AG04449 (cell line): Measurements from ENCODE around the gene RHOD.

Source experiments
- CTCF ChIA-PET: fragments of 350-600 bp; formaldehyde crosslinking; extraction: SDS; loops from one replicate; lab custom pipeline; 2021; ENCODE audit warnings: antibody characterized with exemption; lab: Yijun Ruan, JAX
- POLR2A ChIA-PET: fragments of 400-600, 350-600 bp; formaldehyde crosslinking; extraction: SDS; loops from one replicate; lab custom pipeline; 2020; ENCODE audit warnings: antibody characterized with exemption, inconsistent platforms; lab: Yijun Ruan, JAX
- DNase-seq: peaks from one replicate; pipeline ENCODE4 v3.0.0-alpha.2; 2010; ENCODE audit warnings: low read depth, low spot score
- H3K4me3 ChIP-seq: 2 replicates; pipeline ENCODE4 v1.5.1; 2011; ENCODE audit warnings: low read depth, mild to moderate bottlenecking, control low read depth, low read length
- TF ChIP-seq, protein P1 (sequence below): IDR thresholded peaks from one replicate; pipeline ENCODE4 v1.5.1; 2011; ENCODE audit warnings: mild to moderate bottlenecking, moderate library complexity, low read length, control low read depth, inconsistent platforms; ENCODE audit not compliant: insufficient read depth; ENCODE audit errors: missing control alignments

The RHOD gene

DNA sequence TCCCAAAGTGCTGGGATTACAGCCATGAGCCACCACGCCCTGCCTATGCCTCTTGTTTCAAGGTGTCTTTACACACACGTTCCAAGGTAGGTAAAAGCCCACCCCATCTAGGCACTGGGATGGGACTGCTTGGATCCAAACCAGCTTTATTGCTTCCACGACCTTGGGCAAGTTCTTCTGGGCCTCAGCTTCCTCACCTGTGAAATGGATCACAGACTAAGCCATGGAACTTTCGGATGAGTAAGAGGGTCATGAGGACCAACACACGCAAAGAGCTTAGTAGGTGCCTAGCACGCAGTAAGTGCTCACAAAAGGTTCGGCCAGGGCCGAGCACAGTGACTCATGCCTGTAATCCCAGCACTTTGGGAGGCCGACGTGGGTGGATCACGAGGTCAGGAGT lies 15.6 kb downstream of the RHOD start:
- TF ChIP-seq, protein P1, sequence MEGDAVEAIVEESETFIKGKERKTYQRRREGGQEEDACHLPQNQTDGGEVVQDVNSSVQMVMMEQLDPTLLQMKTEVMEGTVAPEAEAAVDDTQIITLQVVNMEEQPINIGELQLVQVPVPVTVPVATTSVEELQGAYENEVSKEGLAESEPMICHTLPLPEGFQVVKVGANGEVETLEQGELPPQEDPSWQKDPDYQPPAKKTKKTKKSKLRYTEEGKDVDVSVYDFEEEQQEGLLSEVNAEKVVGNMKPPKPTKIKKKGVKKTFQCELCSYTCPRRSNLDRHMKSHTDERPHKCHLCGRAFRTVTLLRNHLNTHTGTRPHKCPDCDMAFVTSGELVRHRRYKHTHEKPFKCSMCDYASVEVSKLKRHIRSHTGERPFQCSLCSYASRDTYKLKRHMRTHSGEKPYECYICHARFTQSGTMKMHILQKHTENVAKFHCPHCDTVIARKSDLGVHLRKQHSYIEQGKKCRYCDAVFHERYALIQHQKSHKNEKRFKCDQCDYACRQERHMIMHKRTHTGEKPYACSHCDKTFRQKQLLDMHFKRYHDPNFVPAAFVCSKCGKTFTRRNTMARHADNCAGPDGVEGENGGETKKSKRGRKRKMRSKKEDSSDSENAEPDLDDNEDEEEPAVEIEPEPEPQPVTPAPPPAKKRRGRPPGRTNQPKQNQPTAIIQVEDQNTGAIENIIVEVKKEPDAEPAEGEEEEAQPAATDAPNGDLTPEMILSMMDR: no peak
- no peak overlapping the region for H3K4me3 ChIP-seq
- CTCF ChIA-PET: interaction anchor here (1.1 to 9.4 kb wide), 7 partner anchors 9 to 242 kb away, joined by 3 to 57 read pairs (median 5); no protein-coding TSS in a partner anchor
- POLR2A ChIA-PET: no interaction called here
- no peak for DNase-seq

DNA sequence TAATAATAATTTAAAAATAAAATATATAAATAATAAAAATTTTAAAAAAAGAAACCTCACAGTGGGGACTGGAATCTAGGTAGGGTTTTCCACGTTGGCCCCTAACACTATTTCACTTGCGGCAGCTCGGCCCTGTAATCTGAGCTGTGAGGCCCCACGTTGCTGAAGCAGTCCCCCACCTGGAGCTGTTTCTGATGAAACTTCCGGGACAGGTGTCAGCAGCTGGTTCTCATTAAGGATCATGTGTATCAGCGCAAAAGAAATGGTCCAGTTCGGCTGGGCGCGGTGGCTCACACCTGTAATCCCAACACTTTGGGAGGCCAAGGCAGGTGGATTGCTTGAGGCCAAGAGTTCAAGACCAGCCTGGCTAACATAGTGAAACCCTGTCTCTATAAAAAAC lies 17.3 kb downstream of the RHOD start:
- no peak for DNase-seq
- ChIA-PET POLR2A (interaction anchor here (0.6 kb wide), 1 partner anchor 1024 kb away, joined by 4 read pairs; no protein-coding TSS in a partner anchor), CTCF (interaction anchor here (1.0 to 9.4 kb wide), 6 partner anchors 8 to 243 kb away, joined by 3 to 57 read pairs (median 4); no protein-coding TSS in a partner anchor)
- H3K4me3 ChIP-seq: no peak overlapping the region
- TF ChIP-seq, protein P1: no peak

DNA sequence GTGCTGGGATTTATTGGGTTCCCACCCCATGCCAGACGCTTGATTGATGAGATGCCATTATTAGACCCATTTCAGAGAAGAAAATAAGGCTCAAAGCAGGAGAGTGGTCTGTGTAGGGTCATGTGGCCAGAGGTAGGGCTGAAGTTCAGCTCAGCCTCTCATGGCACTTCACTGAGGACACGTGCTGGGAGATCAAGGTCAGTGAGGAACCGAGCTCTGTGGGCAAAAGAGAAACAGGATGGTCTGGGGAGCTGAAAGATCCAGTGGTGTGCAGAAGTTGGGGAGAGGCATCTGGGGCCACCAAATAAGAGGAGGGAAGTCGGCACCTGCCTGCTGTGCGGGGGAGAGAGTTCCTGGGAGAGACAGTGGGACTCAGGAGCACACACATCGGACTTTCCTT lies 19.6 kb downstream of the RHOD start:
- DNase-seq: no peak
- ChIA-PET CTCF (interaction anchor here (1.0 to 9.4 kb wide), 4 partner anchors 23 to 241 kb away, joined by 3 to 57 read pairs (median 4); no protein-coding TSS in a partner anchor), POLR2A (no interaction called here)
- TF ChIP-seq, protein P1: no peak
- no peak overlapping the region for H3K4me3 ChIP-seq

DNA sequence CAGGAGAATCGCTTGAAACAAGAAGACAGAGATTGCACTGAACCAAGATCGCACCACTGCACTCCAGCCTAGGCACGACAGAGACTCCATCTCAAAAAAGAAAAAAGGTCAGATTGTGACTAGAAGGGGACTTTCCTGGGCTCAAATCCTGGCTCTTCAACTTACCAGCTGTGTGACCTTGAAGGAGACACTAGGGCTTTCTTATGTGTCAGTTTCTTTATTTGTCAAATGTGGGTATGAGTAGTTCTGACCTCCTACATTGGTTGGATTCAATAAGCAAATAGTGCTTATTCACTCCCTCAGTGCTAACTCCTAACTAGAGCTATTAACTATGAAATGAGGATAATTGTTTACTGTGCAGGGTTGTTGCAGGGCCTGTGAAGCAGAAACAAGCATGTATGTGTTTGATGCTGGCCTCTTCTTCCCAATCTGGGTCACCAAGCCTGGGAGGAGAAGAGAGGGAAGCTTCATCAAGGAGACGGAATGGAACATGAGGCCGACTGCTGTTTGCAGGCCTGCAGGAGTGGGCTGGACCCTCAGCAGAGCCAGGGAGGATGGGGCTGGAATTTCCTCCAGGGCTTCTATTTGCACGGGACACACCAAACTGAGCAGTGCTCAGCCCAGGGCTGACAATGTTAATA lies 22.5 kb downstream of the RHOD start:
- POLR2A ChIA-PET: no interaction called here
- TF ChIP-seq, protein P1: no peak

DNA sequence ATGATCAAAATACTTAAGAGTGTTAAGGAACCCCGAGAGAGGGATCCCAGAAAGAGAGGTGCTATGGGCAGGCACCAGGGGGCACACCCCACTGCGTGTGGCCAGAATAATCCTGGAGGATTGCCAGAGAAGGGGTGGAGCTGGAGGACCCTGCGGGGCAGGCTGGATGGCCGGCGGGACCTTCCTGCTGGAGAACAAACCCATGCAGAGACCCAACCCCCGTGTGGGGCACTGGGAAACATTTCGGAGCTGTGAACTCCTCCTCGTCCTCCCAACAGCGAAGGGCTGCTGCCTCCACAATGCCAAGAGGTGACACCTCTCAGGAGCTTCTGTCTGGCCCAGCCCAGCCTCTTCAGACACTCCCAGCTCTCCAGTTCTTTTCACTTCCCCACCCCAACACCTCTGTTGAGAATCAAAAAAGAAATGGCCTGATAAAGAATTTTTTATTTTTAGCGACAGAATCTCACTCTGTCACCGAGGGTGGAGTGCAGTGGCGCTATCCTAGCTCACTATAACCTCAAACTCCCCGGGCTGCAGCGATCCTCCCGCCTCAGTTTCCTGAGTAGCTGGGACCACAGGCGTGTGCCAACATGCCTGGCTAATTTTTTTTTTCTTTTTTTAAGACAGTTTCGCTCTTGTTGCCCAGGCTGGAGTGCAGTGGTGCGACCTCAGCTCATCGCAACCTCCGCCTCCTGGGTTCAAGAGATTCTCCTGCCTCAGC lies 25.6 kb downstream of the RHOD start:
- ChIA-PET POLR2A (no interaction called here), CTCF (interaction anchor here (0.6 to 3.4 kb wide), 10 partner anchors 10 to 241 kb away, joined by 3 to 34 read pairs (median 6); no protein-coding TSS in a partner anchor)
- DNase-seq: no peak
- H3K4me3 ChIP-seq: no peak overlapping the region
- TF ChIP-seq, protein P1: no peak

More for the DNA sequence above, 22.5 kb downstream of the RHOD start:
- DNase-seq: no peak
- H3K4me3 ChIP-seq: no peak overlapping the region
- CTCF ChIA-PET: interaction anchor here (1.2 to 2.0 kb wide), 2 partner anchors 15 to 27 kb away, joined by 4 read pairs; no protein-coding TSS in a partner anchor

DNA sequence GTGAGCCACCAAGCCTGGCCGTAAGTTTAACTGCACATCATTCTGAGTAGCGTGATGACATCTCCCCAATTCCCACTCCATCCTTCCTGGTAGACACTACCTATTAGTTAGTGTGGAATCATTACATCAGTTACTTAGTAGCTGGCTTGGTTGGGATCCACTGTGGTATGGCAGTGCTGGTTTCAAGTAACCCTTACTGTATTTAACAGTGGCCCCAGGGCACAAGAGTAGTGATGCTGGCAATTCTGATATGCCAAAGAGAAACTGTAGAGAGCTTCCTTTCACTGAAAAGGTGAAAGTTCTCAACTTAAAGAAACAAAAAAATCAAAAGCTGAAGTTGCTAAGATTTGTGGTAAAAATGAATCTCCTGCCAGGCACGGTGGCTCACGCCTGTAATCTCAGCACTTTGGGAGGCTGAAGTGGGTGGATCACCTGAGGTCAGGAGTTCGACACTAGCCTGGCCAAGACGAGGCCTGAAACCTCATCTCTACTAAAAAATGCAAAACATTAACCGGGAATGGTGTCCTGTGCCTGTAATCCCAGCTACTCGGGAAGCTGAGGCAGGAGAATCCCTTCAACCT lies 27.2 kb downstream of the RHOD start:
- POLR2A ChIA-PET: no interaction called here
- CTCF ChIA-PET: interaction anchor here (0.5 to 2.5 kb wide), 5 partner anchors 11 to 267 kb away, joined by 3 to 9 read pairs (median 4); no protein-coding TSS in a partner anchor
- DNase-seq: no peak
- no peak overlapping the region for H3K4me3 ChIP-seq
- TF ChIP-seq, protein P1: no peak
